Measurements from ENCODE around the gene ZNRF2.
A peak's percentile ranks its signal among the peaks of the same experiment; 100 is the strongest.
"Not testable (repeated sequence)": the region's sequence is repeated elsewhere in the genome, so short reads cannot be mapped to it uniquely, and the experiment has no call there.

ZNRF2 gene

GRCh38 chr7:30292416-30293038 lies 8.1 kb downstream of the ZNRF2 start:
- not testable (repeated sequence) for DNase-seq

GRCh38 chr7:30296304-30296703 lies 11.9 kb downstream of the ZNRF2 start:
- not testable (repeated sequence) for DNase-seq

- not testable (repeated sequence) for DNase-seq
Measured at GRCh38 chr7:30297499-30297898, 13.1 kb downstream of the ZNRF2 start.

DNA sequence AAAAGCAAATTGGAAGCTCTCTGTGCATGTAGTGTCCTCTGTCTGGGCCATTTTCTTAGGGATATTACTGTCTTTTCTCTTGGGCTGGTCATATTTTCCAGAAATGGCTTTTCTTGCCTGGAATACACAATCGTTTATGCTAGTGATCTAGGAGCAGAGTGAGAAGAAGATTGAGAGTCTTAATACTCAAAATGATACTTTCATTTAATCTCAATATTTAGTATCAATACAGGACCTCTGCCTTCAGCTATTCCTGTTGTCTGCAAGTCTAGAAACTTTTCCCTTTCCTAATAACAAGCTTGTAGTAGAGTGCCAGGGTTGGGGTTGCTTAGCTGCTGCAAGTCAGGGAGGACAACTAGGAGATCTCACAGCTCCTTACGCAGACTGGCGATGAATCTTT lies 14.0 kb downstream of the ZNRF2 start:
- DNase-seq, result not testable (repeated sequence)

- DNase-seq, result no peak
Measured at GRCh38 chr7:30301751-30302150, 17.4 kb downstream of the ZNRF2 start.

DNA sequence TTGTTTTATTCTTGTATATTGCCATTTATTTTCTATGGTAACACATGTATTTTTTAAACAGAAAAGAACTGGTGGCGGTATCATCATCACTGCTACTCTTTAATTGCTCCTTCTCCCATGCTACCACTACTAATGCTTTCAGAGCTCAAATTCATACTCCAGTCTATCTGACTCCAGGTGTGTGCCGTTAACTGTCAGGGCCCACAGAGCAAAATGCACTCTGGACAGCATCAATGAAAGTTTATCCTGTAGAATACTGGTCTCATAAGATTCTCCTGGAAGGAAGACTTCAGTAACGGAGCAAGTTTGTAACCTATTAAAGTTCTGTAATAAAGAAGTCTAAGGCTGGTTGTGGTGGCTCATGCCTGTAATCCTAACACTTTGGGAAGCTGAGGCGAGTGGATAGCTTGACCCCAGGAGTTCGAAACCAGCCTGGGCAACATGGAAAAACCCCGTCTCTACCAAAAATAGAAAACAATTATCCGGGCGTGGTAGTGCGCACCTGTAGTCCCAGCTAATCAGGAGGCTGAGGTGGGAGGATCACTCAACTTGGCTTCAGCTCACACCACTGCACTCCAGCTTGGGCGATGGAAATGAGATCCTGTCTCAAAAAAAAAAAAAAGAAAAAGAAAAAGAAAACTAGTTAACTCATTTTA lies 18.4 kb downstream of the ZNRF2 start:
- DNase-seq, result no peak

- no peak for DNase-seq
Measured at GRCh38 chr7:30303312-30304039, 19.1 kb downstream of the ZNRF2 start.

DNA sequence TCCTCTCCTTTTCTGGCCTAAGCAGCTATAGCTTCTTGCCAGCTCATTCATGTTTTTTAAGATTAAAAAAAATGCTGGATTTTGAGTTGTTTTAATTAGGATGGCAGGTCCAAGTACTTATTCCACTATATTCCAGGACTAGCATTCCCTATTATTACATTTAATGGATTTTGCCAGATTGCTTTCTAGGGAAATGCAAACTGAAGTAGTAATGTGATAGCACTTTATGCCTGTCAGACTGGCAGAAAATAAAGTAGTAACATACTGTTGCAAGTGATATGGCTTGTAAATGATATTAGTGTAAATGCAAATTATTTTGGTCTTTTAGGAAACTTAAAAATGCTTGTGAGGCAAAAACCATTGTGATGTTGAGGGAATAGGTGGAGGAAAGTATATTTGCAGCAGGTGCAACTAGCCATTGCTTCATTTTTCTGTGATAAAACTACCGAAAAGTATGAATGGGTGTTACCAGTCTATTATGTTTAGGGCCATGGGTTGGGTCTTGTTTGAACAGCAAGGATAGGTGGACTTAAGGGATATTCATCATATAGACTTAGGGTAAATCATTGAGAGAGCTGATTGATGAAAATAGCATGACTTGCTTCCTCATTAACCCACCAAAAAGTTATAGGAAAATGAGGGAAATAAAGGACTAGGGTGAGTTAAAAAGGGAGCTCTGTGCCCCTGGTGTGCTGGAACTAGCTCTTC lies 19.9 kb downstream of the ZNRF2 start:
- DNase-seq, result no peak

DNA sequence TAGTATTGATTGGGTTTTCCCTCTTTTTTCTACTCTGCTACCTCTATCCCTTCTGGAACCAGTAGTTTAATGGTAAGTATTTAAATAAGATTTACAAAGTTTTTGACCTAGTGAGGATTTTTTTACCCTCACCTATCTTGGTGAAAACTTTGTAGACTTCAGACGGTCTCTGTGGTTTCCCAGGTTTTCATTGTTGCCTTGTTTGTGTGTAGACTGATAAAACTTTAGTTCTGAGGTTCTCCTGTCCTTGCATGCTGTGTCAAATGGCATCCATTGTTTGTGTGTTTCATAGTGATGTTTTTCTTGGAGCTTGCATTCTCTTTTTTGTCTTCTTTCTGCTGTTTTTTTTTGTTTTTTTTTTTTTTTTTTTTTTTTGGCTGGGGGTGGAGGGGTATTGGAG lies 22.6 kb downstream of the ZNRF2 start:
- DNase-seq, result no peak

DNA sequence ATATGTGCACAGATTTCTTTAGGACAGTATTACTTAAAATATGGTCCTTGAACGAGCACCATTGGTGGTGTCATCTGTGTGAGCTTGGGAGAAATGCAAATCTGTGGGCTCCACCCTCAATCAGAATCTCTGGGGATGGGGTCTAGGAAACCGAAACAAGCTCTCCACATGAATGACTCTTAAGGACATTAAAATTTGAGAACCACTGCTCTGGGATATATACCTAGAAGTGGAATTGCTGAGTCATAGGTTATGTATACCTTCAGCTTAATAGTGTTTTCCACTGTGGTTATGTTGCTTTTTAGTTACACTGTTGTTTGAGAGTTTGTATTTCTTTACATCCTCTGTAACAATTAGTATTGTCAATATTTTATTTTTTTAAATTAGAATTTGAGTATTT lies 24.0 kb downstream of the ZNRF2 start:
- no peak for DNase-seq

DNA sequence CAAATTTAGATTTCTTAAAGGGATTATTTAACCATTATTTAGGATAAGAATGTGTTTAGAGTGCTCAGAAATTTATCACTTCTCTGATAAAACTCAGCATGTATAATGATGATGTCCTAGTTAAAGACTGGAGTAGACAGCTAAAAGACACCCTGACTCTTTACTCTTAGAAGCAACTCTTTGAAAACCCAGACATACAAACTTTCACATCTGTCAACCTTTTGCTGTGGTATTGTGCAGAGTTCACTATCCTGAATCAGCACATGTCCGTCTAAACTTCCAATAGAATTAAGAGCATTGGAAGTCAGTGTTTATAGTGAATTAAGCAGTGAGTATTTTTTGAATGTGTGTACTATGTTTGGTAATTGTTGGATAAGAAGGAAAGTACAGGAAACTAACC lies 24.9 kb downstream of the ZNRF2 start:
- DNase-seq, result no peak

GRCh38 chr7:30309842-30310435 lies 25.5 kb downstream of the ZNRF2 start:
- no peak for DNase-seq

- no peak for DNase-seq
Measured at GRCh38 chr7:30310674-30311362, 26.4 kb downstream of the ZNRF2 start.

- no peak for DNase-seq
Measured at GRCh38 chr7:30312178-30312577, 27.8 kb downstream of the ZNRF2 start.

DNA sequence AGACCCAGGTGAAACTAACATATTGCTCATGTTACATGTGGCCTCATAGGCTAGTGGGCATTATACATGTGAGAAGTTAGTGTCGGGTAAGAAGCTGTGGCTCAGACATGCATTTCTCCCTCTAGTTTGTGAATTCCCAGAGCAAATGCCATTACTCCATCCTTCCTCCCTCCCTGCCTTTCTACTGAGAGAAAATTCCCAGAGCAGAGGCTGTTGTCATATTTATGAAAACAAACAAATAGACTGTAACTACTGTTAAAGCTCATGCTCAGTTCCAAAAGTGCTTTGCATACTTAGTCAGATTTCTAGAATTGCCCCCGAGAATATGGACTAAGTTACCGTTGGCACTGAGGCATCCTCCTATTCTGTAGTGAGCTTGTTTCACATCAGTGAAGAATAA lies 29.0 kb downstream of the ZNRF2 start:
- DNase-seq, result no peak

DNA sequence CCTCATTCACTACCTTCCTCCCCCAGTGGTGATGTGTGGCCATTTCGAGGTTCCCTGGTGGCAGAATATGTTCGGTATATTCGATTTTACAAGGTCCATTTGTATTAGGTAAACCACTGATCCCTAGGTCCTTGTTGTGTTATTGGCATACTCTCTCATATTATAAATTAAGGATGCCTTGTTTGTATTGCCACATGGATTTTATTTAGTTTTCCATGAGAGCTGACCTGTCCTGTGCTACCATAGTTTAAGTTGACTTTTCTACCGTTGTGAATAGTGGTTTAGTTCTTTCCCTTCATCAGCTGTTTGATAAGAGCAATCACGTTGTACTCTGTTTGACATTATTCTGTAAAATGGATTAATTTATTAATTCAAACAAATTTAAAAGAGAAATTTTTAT lies 29.4 kb downstream of the ZNRF2 start:
- DNase-seq, result no peak

DNA sequence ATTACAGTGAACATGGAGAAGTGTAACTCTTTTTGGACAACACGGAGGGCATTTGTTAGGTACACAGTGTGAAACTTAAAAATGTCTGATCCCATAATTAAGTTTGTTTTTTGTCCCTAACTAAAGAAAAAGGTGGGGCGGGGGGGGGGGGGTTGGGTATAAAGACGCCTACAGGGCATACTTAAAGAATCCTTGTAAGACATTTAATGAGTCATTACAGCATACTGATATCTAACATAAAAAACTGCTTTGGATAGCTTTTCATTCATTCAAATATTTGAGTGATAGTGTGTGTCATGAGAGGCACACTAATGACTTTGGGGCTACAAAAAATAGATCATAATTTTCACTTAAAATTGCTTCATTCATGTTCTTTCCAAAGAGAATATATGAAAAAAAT lies 31.2 kb downstream of the ZNRF2 start:
- DNase-seq, result no peak

- no peak for DNase-seq
Measured at GRCh38 chr7:30320392-30320791, 36.0 kb downstream of the ZNRF2 start.

DNA sequence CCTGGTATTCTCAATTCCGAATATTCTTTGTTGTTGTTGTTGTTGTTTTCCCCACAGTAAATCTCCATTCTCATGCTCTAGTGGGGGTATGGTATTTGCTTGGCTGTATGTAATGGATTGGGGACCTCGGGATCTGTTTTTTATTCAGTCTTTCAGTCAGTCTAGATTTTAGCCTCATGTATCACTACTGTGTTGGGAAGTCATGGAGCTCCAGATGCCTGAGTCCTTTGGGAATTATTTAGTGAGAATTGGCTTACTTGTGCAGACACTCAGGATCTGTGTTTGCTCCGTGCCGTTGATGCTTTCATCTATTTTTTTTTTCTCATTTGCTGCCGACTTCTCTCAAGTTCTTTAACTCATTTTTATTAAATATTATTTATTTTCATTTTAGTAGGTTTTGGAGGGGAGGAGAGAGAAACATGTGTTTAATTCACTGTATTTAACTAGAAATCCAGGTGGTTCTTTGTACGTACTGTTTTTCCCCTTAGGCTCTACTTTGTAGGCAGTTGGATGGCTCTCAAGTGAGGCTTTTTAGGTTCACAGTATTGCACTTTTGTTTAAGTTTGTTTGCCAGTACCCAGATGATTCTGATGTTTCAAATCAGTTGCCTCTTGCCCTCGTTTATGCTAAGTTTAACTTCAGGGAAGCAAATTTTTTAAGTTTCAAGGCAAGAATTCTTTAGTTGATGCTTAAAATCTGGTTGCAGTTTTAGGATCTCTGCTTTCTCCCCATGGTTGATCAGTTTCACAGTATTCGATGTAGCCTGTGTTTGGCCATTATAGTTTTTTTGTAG lies 36.9 kb downstream of the ZNRF2 start:
- peak; percentile 23 for DNase-seq

- no peak for DNase-seq
Measured at GRCh38 chr7:30321882-30322192, 37.4 kb downstream of the ZNRF2 start.

DNA sequence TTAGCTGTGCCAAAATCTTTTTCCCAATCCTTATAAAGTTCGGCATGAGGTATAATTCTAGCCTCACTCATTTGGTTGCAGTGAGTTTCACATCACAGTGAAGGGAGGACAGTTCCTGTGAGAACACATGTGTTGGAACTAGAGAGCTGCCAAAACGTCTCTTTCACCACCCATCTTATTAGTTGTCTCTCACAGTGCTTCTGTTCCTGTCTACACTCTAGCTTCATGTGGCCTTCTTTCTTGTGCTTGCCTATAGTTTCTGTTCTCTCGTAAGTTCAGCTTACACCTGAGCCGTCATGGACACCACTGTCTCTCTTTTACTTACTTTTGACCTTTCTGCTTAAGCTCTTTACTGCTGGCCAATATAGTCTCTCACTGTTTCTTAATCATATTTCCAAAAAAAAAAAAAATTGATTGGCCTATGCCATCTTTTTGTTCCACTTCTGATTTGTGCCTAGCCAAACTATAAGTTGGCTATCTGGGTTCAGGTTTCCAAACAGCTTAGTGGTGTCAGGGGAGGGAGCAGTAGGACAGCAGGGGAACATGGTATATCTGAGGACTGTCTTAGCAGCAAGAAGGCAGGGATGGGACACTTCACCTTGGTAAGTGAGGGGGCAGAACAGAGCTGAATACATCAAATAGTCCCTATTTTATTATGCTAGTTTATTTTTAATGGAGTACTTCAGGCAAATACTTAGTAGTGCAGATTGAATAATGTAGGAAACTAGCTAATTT lies 38.0 kb downstream of the ZNRF2 start:
- peak; percentile 34 for DNase-seq
